Ectodermal cell (in vitro differentiated cells): Measurements from ENCODE around the gene RPS24.

Experiments used
- H3K27ac ChIP-seq: 2 replicates; pipeline ENCODE4 v1.7.0; 2013; ENCODE audit warnings: mild to moderate bottlenecking, low read depth, low read length; ENCODE audit not compliant: insufficient read depth, poor library complexity, severe bottlenecking
- H3K27me3 ChIP-seq: 2 replicates; pipeline ENCODE4 v1.7.0; 2013; ENCODE audit warnings: mild to moderate bottlenecking, low read length; ENCODE audit not compliant: insufficient read depth, control insufficient read depth, poor library complexity, severe bottlenecking
- H3K36me3 ChIP-seq: one replicate; pipeline ENCODE4 v1.7.0; 2013; ENCODE audit warnings: low read length; ENCODE audit not compliant: control insufficient read depth, insufficient read depth
- H3K4me1 ChIP-seq: one replicate; pipeline ENCODE4 v1.7.0; 2013; ENCODE audit warnings: low read length; ENCODE audit not compliant: control insufficient read depth, insufficient read depth
- H3K4me3 ChIP-seq: 2 replicates; pipeline ENCODE4 v1.7.0; 2013; ENCODE audit warnings: low read depth, low read length, control low read depth; ENCODE audit not compliant: insufficient read depth
- H3K9me3 ChIP-seq: 2 replicates; pipeline ENCODE4 v1.7.0; 2013; ENCODE audit warnings: mild to moderate bottlenecking, low read length, moderate library complexity; ENCODE audit not compliant: control insufficient read depth
- WGBS, 2 experiments: methylation state at CpG; one replicate each; pipeline ENCODE4 v1.1.7; 2013; ENCODE audit warnings: missing lambda C conversion rate in 2 of 2; 5-methylcytosine and 5-hydroxymethylcytosine counted together

Gene RPS24

GRCh38 chr10:78004215-78005026 lies 29.2 kb upstream of the RPS24 start:
- H3K4me1 ChIP-seq, result no peaks in the 10 kb centered on the region
- peaks cover 56% of the 10 kb centered on the region for H3K36me3 ChIP-seq
- no peaks in the 10 kb centered on the region for H3K27me3 ChIP-seq
- H3K27ac ChIP-seq, result no peak overlapping the region
- 94 to 96% methylated on average over 16 of the region's 16 CpGs for WGBS, 2 experiments
- no peak overlapping the region for H3K4me3 ChIP-seq
- no peaks in the 10 kb centered on the region for H3K9me3 ChIP-seq

- Histone ChIP-seq H3K9me3 (no peaks in the 10 kb centered on the region), H3K27ac (no peak overlapping the region), H3K36me3 (peaks cover 56% of the 10 kb centered on the region), H3K27me3 (no peaks in the 10 kb centered on the region), H3K4me1 (no peaks in the 10 kb centered on the region), H3K4me3 (no peak overlapping the region)
- WGBS, 2 experiments, result 92 to 100% methylated on average over 1 of the region's 1 CpG
These were observed 26.5 kb upstream of the RPS24 start for GRCh38 chr10:78007172-78007571.

GRCh38 chr10:78009662-78010061 lies 24.0 kb upstream of the RPS24 start:
- Histone ChIP-seq H3K27me3 (no peaks in the 10 kb centered on the region), H3K4me1 (no peaks in the 10 kb centered on the region), H3K4me3 (no peak overlapping the region), H3K36me3 (peaks cover 55% of the 10 kb centered on the region), H3K27ac (no peak overlapping the region), H3K9me3 (no peaks in the 10 kb centered on the region)
- 92 to 93% methylated on average over 6 of the region's 6 CpGs for WGBS, 2 experiments

GRCh38 chr10:78010278-78010677 lies 23.4 kb upstream of the RPS24 start:
- Histone ChIP-seq H3K4me3 (no peak overlapping the region), H3K36me3 (peaks cover 54% of the 10 kb centered on the region), H3K27me3 (no peaks in the 10 kb centered on the region), H3K4me1 (no peaks in the 10 kb centered on the region), H3K27ac (no peak overlapping the region), H3K9me3 (no peaks in the 10 kb centered on the region)
- 90 to 93% methylated on average over 7 of the region's 7 CpGs for WGBS, 2 experiments

- no peaks in the 10 kb centered on the region for H3K27me3 ChIP-seq
- 90 to 97% methylated on average over 4 of the region's 4 CpGs for WGBS, 2 experiments
- H3K9me3 ChIP-seq, result no peaks in the 10 kb centered on the region
- H3K36me3 ChIP-seq, result peaks cover 56% of the 10 kb centered on the region
- H3K4me3 ChIP-seq, result no peak overlapping the region
- no peak overlapping the region for H3K27ac ChIP-seq
- no peaks in the 10 kb centered on the region for H3K4me1 ChIP-seq
These were observed 22.6 kb upstream of the RPS24 start for GRCh38 chr10:78011065-78011464.

GRCh38 chr10:78013564-78013963 lies 20.1 kb upstream of the RPS24 start:
- Histone ChIP-seq H3K9me3 (no peaks in the 10 kb centered on the region), H3K27me3 (no peaks in the 10 kb centered on the region), H3K27ac (no peak overlapping the region), H3K4me3 (no peak overlapping the region), H3K4me1 (no peaks in the 10 kb centered on the region), H3K36me3 (peaks cover 66% of the 10 kb centered on the region)
- 97 to 100% methylated on average over 1 of the region's 1 CpG for WGBS, 2 experiments

- Histone ChIP-seq H3K4me1 (no peaks in the 10 kb centered on the region), H3K4me3 (no peak overlapping the region), H3K9me3 (no peaks in the 10 kb centered on the region), H3K27ac (no peak overlapping the region), H3K27me3 (no peaks in the 10 kb centered on the region), H3K36me3 (peaks cover 67% of the 10 kb centered on the region)
- WGBS, 2 experiments, result 90 to 98% methylated on average over 4 to 5 of the region's 5 CpGs
These were observed 18.1 kb upstream of the RPS24 start for GRCh38 chr10:78015546-78015945.

GRCh38 chr10:78017856-78018255 lies 15.8 kb upstream of the RPS24 start:
- H3K27ac ChIP-seq, result no peak overlapping the region
- no peak overlapping the region for H3K4me3 ChIP-seq
- no peaks in the 10 kb centered on the region for H3K4me1 ChIP-seq
- H3K9me3 ChIP-seq, result no peaks in the 10 kb centered on the region
- H3K27me3 ChIP-seq, result no peaks in the 10 kb centered on the region
- H3K36me3 ChIP-seq, result peaks cover 70% of the 10 kb centered on the region
- WGBS, 2 experiments, result 92 to 93% methylated on average over 4 to 5 of the region's 5 CpGs

GRCh38 chr10:78019264-78019663 lies 14.4 kb upstream of the RPS24 start:
- Histone ChIP-seq H3K4me1 (no peaks in the 10 kb centered on the region), H3K27me3 (no peaks in the 10 kb centered on the region), H3K36me3 (peaks cover 76% of the 10 kb centered on the region), H3K9me3 (no peaks in the 10 kb centered on the region), H3K4me3 (no peak overlapping the region), H3K27ac (no peak overlapping the region)
- WGBS, 2 experiments, result 94 to 96% methylated on average over 3 of the region's 3 CpGs

GRCh38 chr10:78021201-78021600 lies 12.5 kb upstream of the RPS24 start:
- Histone ChIP-seq H3K27me3 (no peaks in the 10 kb centered on the region), H3K9me3 (no peaks in the 10 kb centered on the region), H3K4me3 (no peak overlapping the region), H3K4me1 (no peaks in the 10 kb centered on the region), H3K36me3 (peaks cover 76% of the 10 kb centered on the region), H3K27ac (no peak overlapping the region)
- 96% methylated on average over 1 of the region's 2 CpGs for WGBS, 2 experiments
